Bronchial epithelial cell (primary cell): Measurements from ENCODE around the gene SHTN1. TPM values are rescaled to one million over a fixed set of nuclear protein-coding genes. Genes with fewer than 3 reads are reported as not detected.

ENCODE experiments used
- DNase-seq: peaks from one replicate; pipeline ENCODE4 v3.0.0-alpha.2; 2010; ENCODE audit warnings: low read depth
- FAIRE-seq: peaks from 2 replicates; lab custom pipeline; 2011; peaks lifted over from hg19 to GRCh38; lab: Jason Lieb, UNC
- H3K27me3 ChIP-seq: 2 replicates; pipeline ENCODE4 v1.5.1; 2011; ENCODE audit warnings: low read length; ENCODE audit not compliant: control insufficient read depth, insufficient read depth
- H3K36me3 ChIP-seq: 2 replicates; pipeline ENCODE4 v1.5.1; 2011; ENCODE audit warnings: low read length; ENCODE audit not compliant: control insufficient read depth, insufficient read depth
- H3K4me3 ChIP-seq: 2 replicates; pipeline ENCODE4 v1.5.1; 2011; ENCODE audit warnings: mild to moderate bottlenecking, low read depth, low read length, control low read depth
- CTCF ChIP-seq: IDR thresholded peaks from 2 replicates; pipeline ENCODE4 v1.5.1; 2011; ENCODE audit warnings: mild to moderate bottlenecking, moderate library complexity, low read length, control low read depth, inconsistent platforms; ENCODE audit not compliant: insufficient read depth, severe bottlenecking
- total RNA-seq: library from RNA; depleted of rRNA; stranded (reverse); fragments of >200 nt; gene quantifications from 2 replicates; pipeline ENCODE4 v1.2.1, GENCODE V29; 2014

Gene SHTN1
- total RNA-seq, 1 donor from 2014 or later, result 2.1 TPM

GRCh38 chr10:116912162-116912561, 92.8 kb downstream of the SHTN1 start:
- TF ChIP-seq CTCF, result no peak
- Histone ChIP-seq H3K27me3 (no peaks in the 10 kb centered on the region), H3K36me3 (peaks cover 1% of the 10 kb centered on the region), H3K4me3 (no peak overlapping the region)
- no peak for FAIRE-seq
- DNase-seq, result no peak

- TF ChIP-seq CTCF, result no peak
- peaks cover 1% of the 10 kb centered on the region for H3K36me3 ChIP-seq
- FAIRE-seq (no peak), DNase-seq (no peak)
- no peak overlapping the region for H3K4me3 ChIP-seq
- no peaks in the 10 kb centered on the region for H3K27me3 ChIP-seq
Observed at GRCh38 chr10:116910910-116911309, 94.1 kb downstream of the SHTN1 start.

GRCh38 chr10:116909307-116909706, 95.7 kb downstream of the SHTN1 start:
- Histone ChIP-seq H3K36me3 (peaks cover 1% of the 10 kb centered on the region), H3K4me3 (no peak overlapping the region), H3K27me3 (no peaks in the 10 kb centered on the region)
- FAIRE-seq (no peak), DNase-seq (no peak)
- TF ChIP-seq CTCF, result no peak

GRCh38 chr10:116907245-116907987, 97.6 kb downstream of the SHTN1 start:
- Histone ChIP-seq H3K36me3 (no peaks in the 10 kb centered on the region), H3K27me3 (no peaks in the 10 kb centered on the region), H3K4me3 (no peak overlapping the region)
- no peak for FAIRE-seq
- no peak for TF ChIP-seq CTCF
- no peak for DNase-seq

GRCh38 chr10:116905845-116906210, 99.2 kb downstream of the SHTN1 start:
- no peak for TF ChIP-seq CTCF
- no peaks in the 10 kb centered on the region for H3K27me3 ChIP-seq
- no peak overlapping the region for H3K4me3 ChIP-seq
- no peaks in the 10 kb centered on the region for H3K36me3 ChIP-seq
- FAIRE-seq (no peak), DNase-seq (no peak)

- no peak for TF ChIP-seq CTCF
- Histone ChIP-seq H3K4me3 (no peak overlapping the region), H3K36me3 (no peaks in the 10 kb centered on the region), H3K27me3 (no peaks in the 10 kb centered on the region)
- DNase-seq (no peak), FAIRE-seq (no peak)
Observed at GRCh38 chr10:116899626-116900025, 105.4 kb downstream of the SHTN1 start.
